ENCODE measurements around the gene NRDC.

- no peak for TF ChIP-seq CTCF (tag by site-specific recombination; IDR thresholded peaks at IDR 0.05)
- no peak for TF ChIP-seq KLF8 (tag by site-specific recombination; IDR thresholded peaks at IDR 0.05)
- TF ChIP-seq ZNF24 (tag by site-specific recombination; IDR thresholded peaks at IDR 0.05) = no peak
- TF ChIP-seq ZNF677 (tag by site-specific recombination; IDR thresholded peaks at IDR 0.05) = no peak
- TF ChIP-seq ZNF791 (tag by site-specific recombination; IDR thresholded peaks at IDR 0.05) = no peak
Measured at GRCh38 chr1:51788938-51789337, 89.6 kb downstream of the NRDC start.
